Measurements from ENCODE around the gene KLF13.

Gene KLF13

DNA sequence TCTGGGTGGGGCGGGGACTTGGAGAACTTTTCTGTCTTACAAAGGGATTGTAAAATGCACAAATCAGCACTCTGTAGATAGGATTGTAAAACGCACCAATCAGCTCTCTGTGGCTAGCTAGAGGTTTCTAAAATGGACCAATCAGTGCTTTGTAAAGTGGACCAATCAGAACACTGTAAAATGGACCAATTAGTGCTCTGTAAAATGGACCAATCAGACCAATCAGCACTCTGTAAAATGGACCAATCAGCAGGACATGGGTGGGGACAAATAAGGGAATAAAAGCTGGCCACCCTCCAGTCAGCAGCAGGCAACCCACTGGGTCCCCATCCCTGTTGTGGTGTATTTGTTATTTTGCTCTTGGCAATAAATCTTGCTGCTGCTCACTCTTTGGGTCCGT lies 77.7 kb downstream of the KLF13 start:
- DNase-seq, result no peak

GRCh38 chr15:31405200-31405920 lies 78.7 kb downstream of the KLF13 start:
- no peak for DNase-seq

DNA sequence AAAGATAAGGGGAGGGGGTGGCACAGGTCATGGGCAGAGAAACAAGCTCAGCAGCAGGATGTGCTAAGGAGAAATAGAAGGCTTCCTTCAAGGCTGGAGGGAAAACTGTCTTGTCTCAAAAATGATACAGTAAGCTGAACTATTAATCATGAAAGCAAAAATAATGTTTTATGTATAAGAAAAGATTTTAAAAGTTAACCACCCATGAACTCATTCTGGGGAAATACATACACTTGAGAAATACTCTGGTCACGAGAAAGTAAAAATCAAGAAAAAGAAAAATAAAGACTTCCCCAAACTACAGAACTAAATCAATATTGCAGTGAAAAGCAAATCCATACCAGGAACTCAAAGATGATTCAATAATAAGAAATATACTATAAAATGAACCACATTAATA lies 80.7 kb downstream of the KLF13 start:
- DNase-seq, result no peak

GRCh38 chr15:31407851-31408250 lies 81.2 kb downstream of the KLF13 start:
- no peak for DNase-seq

DNA sequence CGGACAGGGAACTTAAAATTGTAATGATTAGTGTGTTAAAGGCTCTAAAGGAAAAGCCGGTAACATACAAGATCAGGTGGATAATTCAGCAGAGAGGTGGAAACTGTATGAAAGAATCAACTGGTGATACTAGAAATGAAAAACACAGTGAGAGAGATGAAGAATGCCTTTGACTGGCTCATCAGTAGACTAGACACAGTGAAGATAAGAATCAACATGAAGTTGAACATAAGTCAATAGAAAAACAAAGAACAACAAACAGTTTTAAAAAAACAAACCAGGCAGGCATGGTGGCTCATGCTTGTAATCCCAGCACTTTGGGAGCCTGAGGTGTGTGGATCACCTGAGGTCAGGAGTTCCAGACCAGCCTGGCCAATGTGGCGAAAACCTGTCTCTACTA lies 82.1 kb downstream of the KLF13 start:
- DNase-seq, result no peak

- no peak for DNase-seq
Observed at GRCh38 chr15:31409171-31409570, 82.5 kb downstream of the KLF13 start.

- no peak for DNase-seq
Observed at GRCh38 chr15:31412824-31413223, 86.2 kb downstream of the KLF13 start.

GRCh38 chr15:31415201-31415600 lies 88.6 kb downstream of the KLF13 start:
- no peak for DNase-seq

DNA sequence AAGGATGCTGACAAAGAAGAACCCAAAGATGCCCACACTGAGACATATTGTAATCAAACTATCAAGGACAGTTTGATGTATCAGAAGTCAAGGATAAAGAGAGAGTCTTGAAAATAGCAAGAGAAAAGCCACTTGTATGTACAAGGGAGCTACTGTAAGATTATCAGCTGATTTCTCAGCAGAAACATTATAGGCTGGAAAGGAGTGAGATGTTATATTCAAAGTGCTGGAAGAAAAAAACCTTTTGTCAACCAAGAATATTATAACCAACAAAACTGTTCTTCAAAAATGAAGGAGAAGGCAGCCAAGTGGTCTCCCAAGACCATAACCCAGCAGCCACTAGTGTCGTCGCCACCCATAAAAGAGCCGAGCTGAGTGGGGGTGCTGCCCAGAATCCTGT lies 93.2 kb downstream of the KLF13 start:
- DNase-seq, result no peak

DNA sequence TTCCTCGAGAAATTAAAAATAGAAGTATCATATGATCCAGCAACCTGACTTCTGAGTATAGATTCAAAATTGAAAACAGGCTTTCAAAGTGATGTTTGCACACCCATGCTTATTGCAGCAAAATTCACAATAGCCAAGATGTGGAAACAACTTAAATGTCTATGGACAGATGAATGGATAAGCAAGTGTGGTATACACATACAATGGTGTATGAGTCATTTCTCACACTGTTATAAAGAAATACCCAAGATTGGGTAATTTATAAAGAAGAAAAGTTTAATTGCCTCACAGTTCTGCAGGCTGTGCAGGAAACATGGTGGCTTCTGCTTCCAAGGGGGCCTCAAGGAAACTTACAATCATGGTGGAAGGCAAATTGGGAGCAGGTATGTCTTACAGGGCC lies 100.8 kb downstream of the KLF13 start:
- DNase-seq, result no peak

Measured in CD4-positive, alpha-beta T cell treated with Interleukin-12 subunit alpha and Interleukin-12 subunit beta, for 1 hour (primary cell).